ENCODE results near the gene ZBTB25. TPM values are rescaled to one million over a fixed set of nuclear protein-coding genes. Genes with fewer than 3 reads are reported as not detected.

ZBTB25 gene
- total RNA-seq, 2 experiments from 2014 or later: 18.4 to 35.4 TPM

DNA sequence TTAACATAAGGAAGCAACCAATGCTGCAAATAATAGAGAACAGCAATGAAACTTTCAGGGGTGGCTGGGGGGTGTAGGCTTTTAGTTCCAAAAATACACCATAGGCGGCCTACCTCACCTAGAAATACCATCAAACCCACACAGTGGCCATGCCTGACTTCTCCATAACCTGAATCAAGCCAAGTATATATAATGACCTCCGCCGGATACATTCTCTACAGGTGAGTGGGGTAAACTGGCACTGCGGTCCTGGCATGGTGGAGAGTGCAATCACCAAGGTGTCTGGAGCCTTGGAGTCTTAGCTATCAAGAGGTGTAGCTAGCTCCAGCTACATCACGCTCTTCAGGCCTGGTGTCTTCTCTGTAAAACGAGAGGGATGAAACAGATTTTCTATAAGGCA lies 1.2 kb downstream of the ZBTB25 start:
- Histone ChIP-seq H3K4me1 (ENCODE audit: insufficient read depth, low read length, poor library complexity, severe bottlenecking) (peaks cover 51% of the 10 kb centered on the region), H3K9me2 (ENCODE audit: insufficient read depth, low read length) (no peaks in the 10 kb centered on the region), H3K4me2 (ENCODE audit: low read length) (peak overlapping the region; percentile 99), H2AFZ (ENCODE audit: low read length) (peak overlapping the region; percentile 67; the same call in 1 of the 2 replicates), H3K27ac (ENCODE audit: low read depth, low read length, poor library complexity, severe bottlenecking) (peak overlapping the region; percentile 96), H3K9me3 (ENCODE audit: low read length) (no peaks in the 10 kb centered on the region), H3K4me3 (ENCODE audit: low read depth, low read length, poor library complexity, severe bottlenecking) (peak overlapping the region; percentile 87), H3K79me2 (ENCODE audit: insufficient read depth, low read depth, low read length) (peaks cover 77% of the 10 kb centered on the region), H4K20me1 (ENCODE audit: insufficient read depth, low read length) (peaks cover 28% of the 10 kb centered on the region), H3K36me3 (ENCODE audit: insufficient read depth, low read length) (peaks cover 24% of the 10 kb centered on the region)
- no peak for TF ChIP-seq EZH2phosphoT487 (IDR thresholded peaks at IDR 0.05; ENCODE audit: borderline replicate concordance, low read depth, low read length)
- no peak for TF ChIP-seq CTCF (conservative IDR thresholded peaks at IDR 0.05; ENCODE audit: low read length)
- peak; percentile 48 for DNase-seq (ENCODE audit: low spot score)
- intact Hi-C loops (cut with micrococcal nuclease; ENCODE audit: unreplicated experiment): loop anchor here (2.0 to 10.0 kb wide), 4 partner anchors 114 to 778 kb away; partner anchors contain the start of genes MTHFD1, SGPP1 and SYNE2
- ChIA-PET CTCF (ENCODE audit: unreplicated experiment) (interaction anchor here (1.0 to 1.1 kb wide), 2 partner anchors 9 to 11 kb away, joined by 3 to 4 read pairs; no protein-coding TSS in a partner anchor), POLR2A (interaction anchor here (0.8 to 3.1 kb wide), 7 partner anchors 9 to 165 kb away, joined by 3 to 13 read pairs (median 4); partner anchors contain the start of gene MTHFD1)
- no TSS peak for BruUV-seq (replicated peaks)

- H3K4me3 ChIP-seq (ENCODE audit: low read depth, low read length, poor library complexity, severe bottlenecking): peak overlapping the region; percentile 87
- CTCF ChIA-PET (ENCODE audit: unreplicated experiment): interaction anchor here (0.9 kb wide), 1 partner anchor 114 kb away, joined by 3 read pairs; no protein-coding TSS in a partner anchor
- H3K79me2 ChIP-seq (ENCODE audit: insufficient read depth, low read depth, low read length): peaks cover 77% of the 10 kb centered on the region
- H3K9me3 ChIP-seq (ENCODE audit: low read length): no peaks in the 10 kb centered on the region
- H3K4me1 ChIP-seq (ENCODE audit: insufficient read depth, low read length, poor library complexity, severe bottlenecking): peaks cover 42% of the 10 kb centered on the region
- peak overlapping the region; percentile 99 for H3K4me2 ChIP-seq (ENCODE audit: low read length)
- peaks cover 24% of the 10 kb centered on the region for H4K20me1 ChIP-seq (ENCODE audit: insufficient read depth, low read length)
- peaks cover 32% of the 10 kb centered on the region for H3K36me3 ChIP-seq (ENCODE audit: insufficient read depth, low read length)
- peak overlapping the region; percentile 6; the same call in 1 of the 2 replicates for H2AFZ ChIP-seq (ENCODE audit: low read length)
- BruUV-seq (replicated peaks): no TSS peak
- peak; percentile 28 for DNase-seq (ENCODE audit: low spot score)
- no peaks in the 10 kb centered on the region for H3K9me2 ChIP-seq (ENCODE audit: insufficient read depth, low read length)
- H3K27ac ChIP-seq (ENCODE audit: low read depth, low read length, poor library complexity, severe bottlenecking): peak overlapping the region; percentile 96
- POLR2A ChIA-PET: interaction anchor here (0.5 to 3.1 kb wide), 10 partner anchors 11 to 782 kb away, joined by 3 to 13 read pairs (median 4); partner anchors contain the start of gene MTHFD1
- intact Hi-C loops (cut with micrococcal nuclease; ENCODE audit: unreplicated experiment): loop anchor here (2.0 to 10.0 kb wide), 4 partner anchors 113 to 777 kb away; partner anchors contain the start of genes MTHFD1, SGPP1 and SYNE2
- TF ChIP-seq EZH2phosphoT487 (IDR thresholded peaks at IDR 0.05; ENCODE audit: borderline replicate concordance, low read depth, low read length) (no peak), CTCF (conservative IDR thresholded peaks at IDR 0.05; ENCODE audit: low read length) (no peak)
These were observed 2.0 kb downstream of the ZBTB25 start for GRCh38 chr14:64501411-64502171.

All from OCI-LY7 (cell line).